HCT116 (cell line): Measurements from ENCODE around the gene LRRC71. TPM values are rescaled to one million over a fixed set of nuclear protein-coding genes. Genes with fewer than 3 reads are reported as not detected.

ENCODE experiments used
- ATAC-seq: fragments of 200-7000 bp; cut with Tn5 transposase; 2 replicates; pipeline ENCODE4 v1.9.1; 2020; ENCODE audit warnings: mild to moderate bottlenecking, moderate library complexity
- BruUV-seq: library from RNA; stranded (reverse); fragments of 400-500 nt; replicated peaks from 2 replicates; lab custom pipeline; 2021; lab: Mats Ljungman, UMichigan
- CTCF ChIA-PET: fragments of 300-600 bp; sonication (Branson Sonifier 250); formaldehyde crosslinking; loops from one replicate; lab custom pipeline; 2021; ENCODE audit warnings: antibody characterized with exemption; lab: Charles Lee
- POLR2A ChIA-PET: fragments of 300-600, 350-600 bp; sonication (Branson Sonifier 250); formaldehyde crosslinking; loops from one replicate; lab custom pipeline; 2021; ENCODE audit warnings: antibody characterized with exemption; lab: Charles Lee
- RAD21 ChIA-PET, 2 experiments: fragments of 300-600 bp; sonication (Branson Sonifier 250); formaldehyde crosslinking; loops; one replicate each; lab custom pipeline; 2023; ENCODE audit warnings: low total read pairs in 2 of 2; ENCODE audit not compliant: uncharacterized antibody in 2 of 2, unreplicated experiment in 2 of 2, low non-redundant PET in 1 of 2; lab: Charles Lee
- DNase-seq: peaks from one replicate; pipeline ENCODE4 v3.0.0-alpha.2; 2010; ENCODE audit warnings: low read depth, low spot score
- H2AFZ ChIP-seq: fragments of 200-600 bp; shearing (Covaris generic), sonication (generic); 2 replicates; pipeline ENCODE4 v1.6.1; 2017; ENCODE audit warnings: low read depth, mixed run types, mixed read lengths, antibody characterized with exemption, low read length; ENCODE audit not compliant: poor library complexity, severe bottlenecking
- H3K27ac ChIP-seq: 2 replicates; pipeline ENCODE4 v1.5.1; 2012; ENCODE audit warnings: low read depth, low read length
- H3K27me3 ChIP-seq: fragments of 200-600 bp; sonication (generic); 2 replicates; pipeline ENCODE4 v1.6.1; 2016; ENCODE audit warnings: mixed run types, low read length, mixed read lengths; ENCODE audit not compliant: insufficient read depth
- H3K36me3 ChIP-seq, 2 experiments: fragments of 200-500 bp in 1 of 2; fragments of 200-600 bp in 1 of 2; sonication (Bioruptor generic) in 1 of 2; sonication (generic) in 1 of 2; 2 replicates each; pipeline versions ENCODE4 v1.5.1 to v1.6.1; 2014 to 2016; ENCODE audit warnings: low read length in 2 of 2, inconsistent platforms in 1 of 2, mixed read lengths in 1 of 2, mixed run types in 1 of 2; ENCODE audit not compliant: insufficient read depth in 2 of 2, control insufficient read depth in 1 of 2
- H3K4me1 ChIP-seq, 2 experiments: fragments of 200-600 bp in 1 of 2; sonication (generic) in 1 of 2; 2 replicates each; pipeline versions ENCODE4 v1.5.1 to v1.6.1; 2012 to 2017; ENCODE audit warnings: low read length in 2 of 2, inconsistent platforms in 1 of 2, mild to moderate bottlenecking in 1 of 2, mixed read lengths in 1 of 2, mixed run types in 1 of 2, moderate library complexity in 1 of 2; ENCODE audit not compliant: insufficient read depth in 2 of 2, control insufficient read depth in 1 of 2
- H3K4me2 ChIP-seq: fragments of 200-600 bp; sonication (generic); 2 replicates; pipeline ENCODE4 v1.6.1; 2017; ENCODE audit warnings: mixed run types, low read length, mixed read lengths
- H3K4me3 ChIP-seq, 2 experiments: fragments of 200-600 bp in 1 of 2; sonication (generic) in 1 of 2; replicated peaks in 1 of 2; 2 replicates each; pipeline ENCODE4 v1.5.1; 2011 to 2016; ENCODE audit warnings: low read length in 2 of 2, control low read depth in 1 of 2, low read depth in 1 of 2, mild to moderate bottlenecking in 1 of 2, mixed read lengths in 1 of 2, mixed run types in 1 of 2
- H3K79me2 ChIP-seq: fragments of 200-600 bp; sonication (generic); 2 replicates; pipeline ENCODE4 v1.6.1; 2017; ENCODE audit warnings: mild to moderate bottlenecking, mixed run types, low read length, moderate library complexity, mixed read lengths; ENCODE audit not compliant: insufficient read depth
- H3K9ac ChIP-seq: fragments of 200-600 bp; sonication (generic); 2 replicates; pipeline ENCODE4 v1.6.1; 2016; ENCODE audit warnings: low read length, mixed read lengths
- H3K9me2 ChIP-seq: fragments of 200-600 bp; sonication (generic), shearing (Covaris generic); 2 replicates; pipeline ENCODE4 v1.6.1; 2017; ENCODE audit warnings: mixed run types, mild to moderate bottlenecking, moderate library complexity; ENCODE audit not compliant: insufficient read depth
- H3K9me3 ChIP-seq, 2 experiments: fragments of 200-500 bp in 1 of 2; fragments of 200-600 bp in 1 of 2; sonication (Bioruptor generic) in 1 of 2; sonication (generic) in 1 of 2; 2 replicates each; pipeline ENCODE4 v1.6.1; 2014 to 2017; ENCODE audit warnings: low read length in 2 of 2, mixed read lengths in 2 of 2, inconsistent platforms in 1 of 2, low read depth in 1 of 2, mild to moderate bottlenecking in 1 of 2, mixed run types in 1 of 2, moderate library complexity in 1 of 2; ENCODE audit not compliant: control insufficient read depth in 1 of 2, insufficient read depth in 1 of 2
- H4K20me1 ChIP-seq: fragments of 200-600 bp; sonication (generic), shearing (Covaris generic); 2 replicates; pipeline ENCODE4 v1.6.1; 2017; ENCODE audit warnings: mixed run types, mild to moderate bottlenecking, moderate library complexity; ENCODE audit not compliant: insufficient read depth
- CEBPB ChIP-seq: IDR thresholded peaks from 2 replicates; pipeline ENCODE4 v1.6.1; 2012; ENCODE audit warnings: low read depth
- ELF1 ChIP-seq: IDR thresholded peaks from 2 replicates; pipeline ENCODE4 v1.6.1; 2012; ENCODE audit warnings: low read depth, borderline replicate concordance
- EZH2 ChIP-seq: fragments of 200-600 bp; sonication (generic); IDR thresholded peaks from 2 replicates; pipeline ENCODE4 v1.6.1; 2017; ENCODE audit warnings: antibody characterized with exemption, mixed run types
- EZH2phosphoT487 ChIP-seq: fragments of 200-600 bp; IDR thresholded peaks from 2 replicates; pipeline ENCODE4 v1.6.1; 2018; ENCODE audit warnings: antibody characterized with exemption, borderline replicate concordance
- FOSL1 ChIP-seq: IDR thresholded peaks from 2 replicates; pipeline ENCODE4 v1.6.1; 2012; ENCODE audit warnings: low read depth
- JUND ChIP-seq: IDR thresholded peaks from 2 replicates; pipeline ENCODE4 v1.6.1; 2012
- POLR2A ChIP-seq: IDR thresholded peaks from 2 replicates; pipeline ENCODE4 v1.7.0; 2011; ENCODE audit warnings: borderline replicate concordance; ENCODE audit not compliant: insufficient read depth, insufficient read length; ENCODE audit errors: extremely low read depth
- POLR2AphosphoS5 ChIP-seq: IDR thresholded peaks from 2 replicates; pipeline ENCODE4 v1.6.1; 2011; ENCODE audit warnings: mild to moderate bottlenecking, low read depth, low read length, moderate library complexity
- RAD21 ChIP-seq: IDR thresholded peaks from 2 replicates; pipeline ENCODE4 v1.6.1; 2012; ENCODE audit warnings: low read depth, mild to moderate bottlenecking
- SIN3A ChIP-seq: IDR thresholded peaks from 2 replicates; pipeline ENCODE4 v1.6.1; 2012; ENCODE audit warnings: low read depth
- SP1 ChIP-seq: IDR thresholded peaks from 2 replicates; pipeline ENCODE4 v1.6.1; 2012; ENCODE audit warnings: low read depth
- SRF ChIP-seq: IDR thresholded peaks from 2 replicates; pipeline ENCODE4 v1.6.1; 2012; ENCODE audit warnings: low read depth
- TCF7L2 ChIP-seq: IDR thresholded peaks from 2 replicates; pipeline ENCODE4 v1.7.0; 2011; ENCODE audit warnings: borderline replicate concordance, inconsistent platforms; ENCODE audit not compliant: insufficient read depth, insufficient read length; ENCODE audit errors: extremely low read depth
- ZFX ChIP-seq: fragments of 450-650 bp; IDR thresholded peaks from 2 replicates; pipeline ENCODE4 v1.6.1; 2017
- intact Hi-C: fragments of 100-400 bp; cut with micrococcal nuclease; formaldehyde crosslinking; loops from 2 replicates; pipeline ENCODE4 v1.10.0; 2022
- total RNA-seq: library from RNA; stranded (reverse); gene quantifications from one replicate; pipeline ENCODE4 v1.2.1, GENCODE V29; 2021; ENCODE audit not compliant: unreplicated experiment
- TF ChIP-seq, protein P1 (sequence below), 3 experiments: fragments of 200-600 bp in 1 of 3; sonication (generic) in 1 of 3; IDR thresholded peaks in 2 of 3; conservative IDR thresholded peaks in 1 of 3; 2 replicates each; pipeline ENCODE4 v1.5.1; 2012 to 2017; ENCODE audit warnings: low read depth in 2 of 3, low read length in 2 of 3, antibody characterized with exemption in 1 of 3, borderline replicate concordance in 1 of 3, control low read depth in 1 of 3, mild to moderate bottlenecking in 1 of 3, mixed read lengths in 1 of 3, mixed run types in 1 of 3, moderate library complexity in 1 of 3; ENCODE audit not compliant: insufficient read depth in 1 of 3
- TF ChIP-seq, protein P2 (sequence below): IDR thresholded peaks from 2 replicates; pipeline ENCODE4 v1.6.1; 2012; ENCODE audit warnings: low read depth

The LRRC71 gene
- total RNA-seq, 1 experiment from 2014 or later: not detected

DNA sequence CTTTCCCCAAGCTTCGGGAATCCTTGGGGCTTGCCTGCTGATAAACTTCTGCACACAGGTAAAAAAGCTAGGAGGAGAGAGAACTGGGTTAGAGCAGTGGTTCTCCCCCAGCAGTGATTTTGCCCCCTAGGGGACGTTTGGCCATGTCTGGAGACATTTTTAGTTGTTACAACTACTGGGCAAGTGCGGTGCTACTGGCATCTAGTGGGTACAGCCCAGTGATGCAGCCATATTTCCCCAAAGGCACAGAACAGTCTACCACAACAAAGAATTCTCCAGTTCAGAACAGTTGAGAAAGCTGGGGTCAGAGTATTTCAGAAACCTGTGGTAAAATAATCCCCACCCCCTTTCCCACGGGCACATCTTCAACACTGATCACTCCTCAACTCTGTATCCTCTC lies 41.3 kb downstream of the LRRC71 start:
- Histone ChIP-seq H3K27me3 (no peaks in the 10 kb centered on the region), H3K9me2 (no peaks in the 10 kb centered on the region), H3K79me2 (no peaks in the 10 kb centered on the region), H3K9ac (no peak overlapping the region), H3K4me1 (no peaks in the 10 kb centered on the region), H4K20me1 (no peaks in the 10 kb centered on the region), H3K4me3 (no peak overlapping the region), H3K36me3 (peaks cover 11 to 15% of the 10 kb centered on the region in 2 experiments; a peak in 2 of 4 replicates), H2AFZ (no peak overlapping the region), H3K4me2 (no peak overlapping the region), H3K27ac (no peak overlapping the region), H3K9me3 (no peaks in the 10 kb centered on the region)
- ATAC-seq (peak; percentile 92), DNase-seq (peak; percentile 10)
- ChIA-PET POLR2A (no interaction called here), CTCF (interaction anchor here (1.3 kb wide), 1 partner anchor 34 kb away, joined by 4 read pairs; no protein-coding TSS in a partner anchor), RAD21 (no interaction called here)
- no TSS peak for BruUV-seq
- intact Hi-C loops: no loop called here
- TF ChIP-seq, protein P1, sequence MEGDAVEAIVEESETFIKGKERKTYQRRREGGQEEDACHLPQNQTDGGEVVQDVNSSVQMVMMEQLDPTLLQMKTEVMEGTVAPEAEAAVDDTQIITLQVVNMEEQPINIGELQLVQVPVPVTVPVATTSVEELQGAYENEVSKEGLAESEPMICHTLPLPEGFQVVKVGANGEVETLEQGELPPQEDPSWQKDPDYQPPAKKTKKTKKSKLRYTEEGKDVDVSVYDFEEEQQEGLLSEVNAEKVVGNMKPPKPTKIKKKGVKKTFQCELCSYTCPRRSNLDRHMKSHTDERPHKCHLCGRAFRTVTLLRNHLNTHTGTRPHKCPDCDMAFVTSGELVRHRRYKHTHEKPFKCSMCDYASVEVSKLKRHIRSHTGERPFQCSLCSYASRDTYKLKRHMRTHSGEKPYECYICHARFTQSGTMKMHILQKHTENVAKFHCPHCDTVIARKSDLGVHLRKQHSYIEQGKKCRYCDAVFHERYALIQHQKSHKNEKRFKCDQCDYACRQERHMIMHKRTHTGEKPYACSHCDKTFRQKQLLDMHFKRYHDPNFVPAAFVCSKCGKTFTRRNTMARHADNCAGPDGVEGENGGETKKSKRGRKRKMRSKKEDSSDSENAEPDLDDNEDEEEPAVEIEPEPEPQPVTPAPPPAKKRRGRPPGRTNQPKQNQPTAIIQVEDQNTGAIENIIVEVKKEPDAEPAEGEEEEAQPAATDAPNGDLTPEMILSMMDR (IDR thresholded peaks at IDR 0.05 in 2 of 3, conservative IDR thresholded peaks at IDR 0.05 in 1 of 3; ENCODE audit: borderline replicate concordance in 1 of 3, insufficient read depth in 1 of 3, low read depth in 2 of 3, low read length in 2 of 3): peak; percentile 60 to 86 (median 65)
- TF ChIP-seq TCF7L2 (no peak), JUND (no peak), RAD21 (peak; percentile 46), ZFX (no peak), EZH2 (no peak)

DNA sequence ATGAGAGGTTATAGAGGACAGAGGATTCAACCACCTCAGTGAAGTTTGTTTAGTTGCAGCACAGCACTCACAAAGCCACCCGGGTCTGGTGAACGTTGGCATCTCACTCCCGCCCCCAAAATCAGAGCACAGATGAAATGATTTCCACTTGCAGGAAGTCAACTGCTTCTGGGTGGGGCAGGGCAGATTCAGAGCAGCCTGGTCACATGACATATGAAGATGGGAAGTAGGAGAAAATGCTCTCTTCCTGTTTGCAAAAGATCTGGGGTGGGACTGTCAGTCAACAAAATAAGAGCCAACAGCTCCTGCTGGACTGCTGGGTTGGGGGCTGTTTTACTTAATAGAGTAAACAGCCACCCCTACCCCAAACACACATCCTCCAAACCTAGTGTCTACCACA lies 43.2 kb downstream of the LRRC71 start:
- no peaks in the 10 kb centered on the region for H3K9me2 ChIP-seq
- RAD21 ChIA-PET: no interaction called here
- POLR2A ChIA-PET: no interaction called here
- H3K4me1 ChIP-seq: no peaks in the 10 kb centered on the region
- no peaks in the 10 kb centered on the region for H3K9me3 ChIP-seq
- intact Hi-C loops: no loop called here
- no peak overlapping the region for H3K9ac ChIP-seq
- BruUV-seq: no TSS peak
- H4K20me1 ChIP-seq: no peaks in the 10 kb centered on the region
- DNase-seq (no peak), ATAC-seq (no peak)
- H3K4me2 ChIP-seq: no peak overlapping the region
- H2AFZ ChIP-seq: no peak overlapping the region
- H3K4me3 ChIP-seq: no peak overlapping the region
- H3K79me2 ChIP-seq: no peaks in the 10 kb centered on the region
- H3K27ac ChIP-seq: no peak overlapping the region
- CTCF ChIA-PET: no interaction called here
- peaks cover 7 to 13% of the 10 kb centered on the region in 2 experiments; a peak in 2 of 4 replicates for H3K36me3 ChIP-seq
- H3K27me3 ChIP-seq: no peaks in the 10 kb centered on the region
- TF ChIP-seq CEBPB: no peak
- TF ChIP-seq POLR2AphosphoS5: no peak
- TF ChIP-seq FOSL1: no peak
- TF ChIP-seq, protein P2, sequence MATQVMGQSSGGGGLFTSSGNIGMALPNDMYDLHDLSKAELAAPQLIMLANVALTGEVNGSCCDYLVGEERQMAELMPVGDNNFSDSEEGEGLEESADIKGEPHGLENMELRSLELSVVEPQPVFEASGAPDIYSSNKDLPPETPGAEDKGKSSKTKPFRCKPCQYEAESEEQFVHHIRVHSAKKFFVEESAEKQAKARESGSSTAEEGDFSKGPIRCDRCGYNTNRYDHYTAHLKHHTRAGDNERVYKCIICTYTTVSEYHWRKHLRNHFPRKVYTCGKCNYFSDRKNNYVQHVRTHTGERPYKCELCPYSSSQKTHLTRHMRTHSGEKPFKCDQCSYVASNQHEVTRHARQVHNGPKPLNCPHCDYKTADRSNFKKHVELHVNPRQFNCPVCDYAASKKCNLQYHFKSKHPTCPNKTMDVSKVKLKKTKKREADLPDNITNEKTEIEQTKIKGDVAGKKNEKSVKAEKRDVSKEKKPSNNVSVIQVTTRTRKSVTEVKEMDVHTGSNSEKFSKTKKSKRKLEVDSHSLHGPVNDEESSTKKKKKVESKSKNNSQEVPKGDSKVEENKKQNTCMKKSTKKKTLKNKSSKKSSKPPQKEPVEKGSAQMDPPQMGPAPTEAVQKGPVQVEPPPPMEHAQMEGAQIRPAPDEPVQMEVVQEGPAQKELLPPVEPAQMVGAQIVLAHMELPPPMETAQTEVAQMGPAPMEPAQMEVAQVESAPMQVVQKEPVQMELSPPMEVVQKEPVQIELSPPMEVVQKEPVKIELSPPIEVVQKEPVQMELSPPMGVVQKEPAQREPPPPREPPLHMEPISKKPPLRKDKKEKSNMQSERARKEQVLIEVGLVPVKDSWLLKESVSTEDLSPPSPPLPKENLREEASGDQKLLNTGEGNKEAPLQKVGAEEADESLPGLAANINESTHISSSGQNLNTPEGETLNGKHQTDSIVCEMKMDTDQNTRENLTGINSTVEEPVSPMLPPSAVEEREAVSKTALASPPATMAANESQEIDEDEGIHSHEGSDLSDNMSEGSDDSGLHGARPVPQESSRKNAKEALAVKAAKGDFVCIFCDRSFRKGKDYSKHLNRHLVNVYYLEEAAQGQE: no peak
- no peak for TF ChIP-seq TCF7L2
- TF ChIP-seq SRF: no peak
- TF ChIP-seq EZH2phosphoT487: no peak
- no peak for TF ChIP-seq JUND
- TF ChIP-seq ELF1: no peak
- no peak for TF ChIP-seq SIN3A
- no peak for TF ChIP-seq SP1
- no peak for TF ChIP-seq EZH2
- TF ChIP-seq POLR2A: no peak
